Peyer's patch (tissue), 4 donors: Measurements from ENCODE around the gene HEMGN. TPM values are rescaled to one million over a fixed set of nuclear protein-coding genes. Genes with fewer than 3 reads are reported as not detected.

ENCODE experiments used
- DNase-seq, 3 donors: peaks; one replicate each; pipeline ENCODE4 v3.0.0-alpha.2; 2017 to 2019
- H3K27ac ChIP-seq, 4 donors: fragments of 200-600 bp; sonication (generic); one replicate each; pipeline ENCODE4 v1.5.1; 2016 to 2019
- H3K27me3 ChIP-seq, 2 donors: fragments of 200-600 bp; sonication (generic); one replicate each; pipeline ENCODE4 v1.5.1; 2019
- H3K36me3 ChIP-seq, 3 donors: fragments of 200-600 bp; sonication (generic); one replicate each; pipeline ENCODE4 v1.5.1; 2016 to 2019
- H3K4me1 ChIP-seq, 4 donors: fragments of 200-600 bp; sonication (generic); one replicate each; pipeline ENCODE4 v1.5.1; 2016 to 2019
- H3K4me3 ChIP-seq, 4 donors: fragments of 200-600 bp; sonication (generic); 1 replicate in 3 of 4; 2 replicates in 1 of 4; pipeline ENCODE4 v1.5.1; 2016 to 2019; ENCODE audit warnings: mild to moderate bottlenecking in 1 of 4
- H3K9me3 ChIP-seq, 4 donors: fragments of 200-600 bp; sonication (generic); one replicate each; pipeline ENCODE4 v1.5.1; 2016 to 2019; ENCODE audit warnings: mild to moderate bottlenecking in 1 of 4
- CTCF ChIP-seq, 6 experiments: fragments of 450-650 bp in 4 of 6; fragments of 200-600 bp in 2 of 6; sonication (generic) in 1 of 6; IDR thresholded peaks; one replicate each; pipeline ENCODE4 v1.5.1; 2017 to 2019; ENCODE audit warnings: antibody characterized with exemption in 6 of 6, mild to moderate bottlenecking in 3 of 6, moderate library complexity in 1 of 6
- POLR2A ChIP-seq, 2 donors: fragments of 450-650 bp; IDR thresholded peaks; one replicate each; pipeline ENCODE4 v1.5.1; 2017; ENCODE audit warnings: antibody characterized with exemption in 2 of 2, mild to moderate bottlenecking in 2 of 2, moderate library complexity in 2 of 2
- total RNA-seq, 4 donors: library from RNA; depleted of rRNA; stranded (reverse); fragments of >200 nt; gene quantifications; one replicate each; pipeline ENCODE4 v1.1.0, GENCODE V29; 2016

Gene HEMGN
- total RNA-seq, 4 donors from 2014 or later = not detected

- H3K4me1 ChIP-seq = peaks cover 3 to 25% (median 12%) of the 10 kb centered on the region in 4 donors
- H3K27me3 ChIP-seq = no peaks in the 10 kb centered on the region
Measured at GRCh38 chr9:97982683-97983588, 45.0 kb upstream of the HEMGN start, which contains the start of gene ANP32B. Gene ANP32B (plus strand): TSS chr9:97983341. CDS start chr9:97983556, 215 bp downstream.

GRCh38 chr9:97981846-97982682 lies 44.1 kb upstream of the HEMGN start:
- no peak for DNase-seq
- H3K4me1 ChIP-seq = peaks cover 3 to 20% (median 9%) of the 10 kb centered on the region in 4 donors

More at GRCh38 chr9:97982683-97983588, 45.0 kb upstream of the HEMGN start, which contains the start of gene ANP32B:
- DNase-seq = peak; percentile 90 to 96 (median 94)
- no peaks in the 10 kb centered on the region for H3K36me3 ChIP-seq
- TF ChIP-seq CTCF (IDR thresholded peaks at IDR 0.05) (peak; percentile 82 to 99 (median 92)), POLR2A (IDR thresholded peaks at IDR 0.05) (no peak)
- H3K27ac ChIP-seq = peak within 1 kb of the TSS; percentile 98 to 100 (median 99)
- peak within 1 kb of the TSS; percentile 89 to 100 (median 98) for H3K4me3 ChIP-seq
- H3K9me3 ChIP-seq = no peaks in the 10 kb centered on the region

GRCh38 chr9:97980918-97981845 lies 43.2 kb upstream of the HEMGN start:
- no peaks in the 10 kb centered on the region for H3K36me3 ChIP-seq
- no peaks in the 10 kb centered on the region for H3K27me3 ChIP-seq
- DNase-seq = no peak
- H3K27ac ChIP-seq = no peak overlapping the region
- TF ChIP-seq POLR2A (IDR thresholded peaks at IDR 0.05) (no peak), CTCF (IDR thresholded peaks at IDR 0.05) (no peak)
- peaks cover 3 to 17% (median 8%) of the 10 kb centered on the region in 4 donors for H3K4me1 ChIP-seq
- H3K9me3 ChIP-seq = no peaks in the 10 kb centered on the region
- no peak overlapping the region for H3K4me3 ChIP-seq

More at GRCh38 chr9:97981846-97982682, 44.1 kb upstream of the HEMGN start:
- no peaks in the 10 kb centered on the region for H3K27me3 ChIP-seq
- no peaks in the 10 kb centered on the region for H3K9me3 ChIP-seq
- H3K36me3 ChIP-seq = no peaks in the 10 kb centered on the region
- peak overlapping the region; percentile 89 to 100 (median 98) for H3K4me3 ChIP-seq
- TF ChIP-seq POLR2A (IDR thresholded peaks at IDR 0.05) = no peak
- no peak for TF ChIP-seq CTCF (IDR thresholded peaks at IDR 0.05)
- H3K27ac ChIP-seq = peak overlapping the region; percentile 98 to 100 (median 99)

- peaks cover 3 to 10% (median 5%) of the 10 kb centered on the region in 4 donors for H3K4me1 ChIP-seq
- no peaks in the 10 kb centered on the region for H3K36me3 ChIP-seq
- no peak overlapping the region for H3K27ac ChIP-seq
- no peak overlapping the region for H3K4me3 ChIP-seq
- no peak for TF ChIP-seq CTCF (IDR thresholded peaks at IDR 0.05)
- no peak for TF ChIP-seq POLR2A (IDR thresholded peaks at IDR 0.05)
- H3K9me3 ChIP-seq = no peaks in the 10 kb centered on the region
- peak in 1 of 3 donors; percentile 56 for DNase-seq
- H3K27me3 ChIP-seq = no peaks in the 10 kb centered on the region
Measured at GRCh38 chr9:97980479-97980803, 42.5 kb upstream of the HEMGN start.
